Liver (tissue), 4 donors: ENCODE results near the gene MISFA. TPM values are rescaled to one million over a fixed set of nuclear protein-coding genes. Genes with fewer than 3 reads are reported as not detected.

Experiments used
- polyA plus RNA-seq, 2 donors: library from polyadenylated mRNA; stranded (reverse) in 1 of 2; unstranded in 1 of 2; fragments of 200-250 nt in 1 of 2; fragments of >200 nt in 1 of 2; fragmentation: Nextera tagmentation in 1 of 2; extraction: Ambion mirVana in 1 of 2; gene quantifications; one replicate each; pipeline versions ENCODE4 v1.2.1 to v1.2.3, GENCODE V29; 2013 to 2015
- total RNA-seq, 2 donors: library from RNA; depleted of rRNA; stranded (reverse); fragments of >200 nt; gene quantifications; one replicate each; pipeline ENCODE4 v1.2.3, GENCODE V29; 2014
- donor health status: healthy.
- donor health status: healthy.
- donor health status: healthy.

MISFA gene
- total and polyA plus RNA-seq, 4 donors: 0.05 to 0.82 (median 0.08) TPM; not detected in 1

Other genes starting within 250 kb of the MISFA start
- 100 to 1,000 TPM; 215 to 799 TPM for gene LDHA, start 205.2 kb upstream of the MISFA start, total RNA-seq
- gene LDHA, start 205.2 kb upstream of the MISFA start, polyA plus RNA-seq: 100 to 1,000 TPM; 491 to 911 TPM
- gene LDHC, start 187.5 kb upstream of the MISFA start, total RNA-seq: under 1 TPM in 1 of 2 donors, not detected in 1; 0.14 TPM
- 1 to 10 TPM; 1.1 to 2.6 TPM for gene LDHC, start 187.5 kb upstream of the MISFA start, polyA plus RNA-seq
- gene LDHAL6A, start 143.9 kb upstream of the MISFA start, total RNA-seq: not detected
- gene LDHAL6A, start 143.9 kb upstream of the MISFA start, polyA plus RNA-seq: under 1 TPM in 1 of 2 donors, not detected in 1; 0.28 TPM
- 10 to 100 TPM; 41.1 to 53.1 TPM for gene TSG101, start 72.8 kb upstream of the MISFA start, total RNA-seq
- 10 to 100 TPM; 29.7 to 34.6 TPM for gene TSG101, start 72.8 kb upstream of the MISFA start, polyA plus RNA-seq
- gene UEVLD, start 11.1 kb upstream of the MISFA start, total RNA-seq: 10 to 100 TPM in 1 of 2 donors, 1 to 10 TPM in 1; 7.7 to 15.5 TPM
- gene UEVLD, start 11.1 kb upstream of the MISFA start, polyA plus RNA-seq: 1 to 10 TPM; 5.7 TPM
- 10 to 100 TPM in 1 of 2 donors, 1 to 10 TPM in 1; 9.9 to 11.8 TPM for gene SPTY2D1, start 34.6 kb downstream of the MISFA start, total RNA-seq
- 1 to 10 TPM; 3.0 to 4.7 TPM for gene SPTY2D1, start 34.6 kb downstream of the MISFA start, polyA plus RNA-seq
- gene TMEM86A, start 99.0 kb downstream of the MISFA start, total RNA-seq: 1 to 10 TPM; 2.0 to 2.7 TPM
- gene TMEM86A, start 99.0 kb downstream of the MISFA start, polyA plus RNA-seq: 1 to 10 TPM; 1.8 to 2.1 TPM
- gene IGSF22, start 126.4 kb downstream of the MISFA start, total RNA-seq: not detected
- under 1 TPM; 0.12 to 0.26 TPM for gene IGSF22, start 126.4 kb downstream of the MISFA start, polyA plus RNA-seq
- not detected for gene PTPN5, start 192.0 kb downstream of the MISFA start, total RNA-seq
- gene PTPN5, start 192.0 kb downstream of the MISFA start, polyA plus RNA-seq: not detected